ENCODE measurements around the gene UNC5CL.

The UNC5CL gene

DNA sequence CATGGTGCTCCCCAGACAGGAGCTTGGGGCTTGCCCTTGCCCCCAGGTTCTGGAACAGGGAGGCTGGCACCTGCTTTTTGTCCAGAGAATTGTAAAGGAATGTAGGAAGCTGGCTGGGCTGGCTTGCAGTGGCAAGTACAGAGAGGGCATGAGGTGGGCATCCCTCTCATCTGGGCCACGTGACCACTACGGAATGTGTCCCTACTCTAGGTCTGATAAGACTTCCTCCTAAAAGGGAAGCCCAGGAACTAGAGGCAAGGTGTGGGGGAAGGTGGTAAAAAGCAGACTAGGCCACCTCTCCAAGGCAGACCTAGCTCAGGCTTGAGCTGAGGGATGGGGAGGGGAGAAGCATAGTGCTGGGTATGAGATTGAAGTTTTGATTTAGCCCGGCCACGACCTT lies 38.8 kb downstream of the UNC5CL start:
- DNase-seq, result no peak

GRCh38 chr6:40999569-40999968 lies 39.5 kb downstream of the UNC5CL start:
- peak in 1 of 2 experiments; percentile 12 for DNase-seq

- no peak for DNase-seq
These were observed 40.4 kb downstream of the UNC5CL start for GRCh38 chr6:40998661-40999060.

DNA sequence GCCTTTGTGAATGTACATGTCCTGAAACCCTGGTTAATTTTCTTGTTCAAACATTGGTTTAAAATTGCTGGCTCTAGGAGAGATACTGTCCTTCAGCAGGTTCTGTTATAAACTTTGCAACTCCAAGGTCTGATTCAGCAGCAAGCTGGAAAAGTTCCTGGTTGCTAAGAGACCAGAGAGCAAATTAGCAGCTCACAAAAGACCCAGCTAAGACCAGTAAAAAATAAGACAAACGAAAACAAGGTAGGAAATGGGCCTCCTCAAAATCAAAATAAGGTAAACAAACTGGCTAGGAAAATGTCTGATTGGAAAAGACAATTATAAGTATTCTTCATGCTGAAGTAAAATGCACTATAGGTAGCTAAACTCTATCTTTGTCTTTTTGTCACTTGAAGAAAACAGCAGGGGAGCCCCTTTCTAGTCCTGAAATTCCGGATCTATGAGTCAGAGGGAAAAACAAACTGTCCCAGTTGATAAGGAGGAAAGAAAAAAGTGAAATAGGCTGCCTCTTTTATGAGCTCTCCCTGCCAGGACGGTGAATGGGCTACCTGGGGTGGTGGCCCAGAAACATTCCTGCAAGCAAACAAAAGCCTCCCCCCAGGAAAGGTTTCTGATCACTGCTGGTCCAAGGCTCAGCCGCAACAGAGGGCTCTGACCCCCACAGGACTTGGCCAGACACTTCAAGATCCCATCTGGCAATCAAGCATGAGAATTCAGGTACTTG lies 41.6 kb downstream of the UNC5CL start:
- DNase-seq, result no peak

GRCh38 chr6:40996591-40997233 lies 42.3 kb downstream of the UNC5CL start:
- no peak for DNase-seq

- no peak for DNase-seq
These were observed 46.3 kb downstream of the UNC5CL start for GRCh38 chr6:40992746-40993145.

GRCh38 chr6:40990301-40990700 lies 48.7 kb downstream of the UNC5CL start:
- no peak for DNase-seq

GRCh38 chr6:40989204-40990169 lies 49.5 kb downstream of the UNC5CL start:
- DNase-seq, result no peak

- DNase-seq, result no peak
These were observed 50.4 kb downstream of the UNC5CL start for GRCh38 chr6:40988634-40989033.

DNA sequence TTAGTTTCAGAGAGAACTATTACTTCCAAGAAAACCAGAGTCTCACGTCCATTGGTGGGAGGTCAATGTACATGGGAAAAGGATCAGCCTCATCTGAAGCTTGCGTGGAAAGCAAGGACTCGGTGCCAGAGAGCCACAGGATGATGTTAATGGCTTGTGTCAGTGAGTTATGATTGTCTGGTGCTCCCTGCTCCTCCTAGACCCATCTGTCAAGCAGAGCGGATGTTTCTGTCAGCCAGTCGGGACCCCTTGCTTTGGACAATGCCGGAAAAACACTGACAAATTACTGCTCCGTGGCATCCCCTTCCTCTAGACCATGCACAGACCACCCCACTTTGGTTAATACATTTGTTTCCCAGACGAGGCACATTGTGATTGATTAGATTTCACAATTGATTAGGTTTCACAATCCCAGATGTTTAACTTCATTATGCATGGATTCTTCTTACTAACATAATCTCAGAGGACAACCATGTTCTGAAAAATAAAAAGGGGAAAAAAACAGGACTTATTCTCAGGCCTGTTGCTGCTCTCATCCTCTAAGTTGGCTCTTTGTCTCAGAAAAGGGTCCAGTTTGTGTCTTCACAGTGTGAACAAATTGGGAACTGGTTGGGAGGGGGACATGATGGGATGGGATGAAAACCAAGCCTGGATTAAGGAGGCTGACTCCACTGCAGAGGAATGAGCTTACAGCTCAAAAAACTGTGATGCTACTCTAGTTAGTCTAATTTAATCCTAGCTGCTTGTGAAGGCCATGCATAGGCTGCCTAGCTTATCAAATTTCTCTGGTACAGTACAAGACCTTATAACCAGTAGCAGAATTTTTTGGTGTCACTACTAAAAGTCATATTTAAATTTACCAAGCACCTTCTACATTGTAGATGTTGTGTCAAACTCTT lies 51.9 kb downstream of the UNC5CL start:
- DNase-seq, result no peak

DNA sequence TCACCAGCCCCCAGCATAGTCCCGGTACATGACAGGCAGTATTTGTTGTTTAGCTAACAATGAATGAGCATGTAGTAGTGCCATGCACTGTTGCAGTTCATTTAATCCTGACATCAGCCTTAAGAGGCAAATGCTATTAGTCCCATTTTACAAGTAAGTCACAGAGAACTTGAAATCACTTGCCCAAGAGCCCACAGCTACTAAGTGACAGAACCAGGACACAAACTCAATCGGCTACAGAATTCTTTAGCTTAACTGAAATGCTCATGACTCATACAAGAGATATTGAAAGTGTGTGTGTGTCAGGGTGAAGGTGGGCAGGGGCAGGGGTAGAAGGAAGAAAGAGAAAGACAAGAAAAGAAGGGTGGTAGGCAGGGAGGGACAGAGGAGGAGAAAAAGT lies 52.7 kb downstream of the UNC5CL start:
- no peak for DNase-seq

GRCh38 chr6:40983752-40984151 lies 55.3 kb downstream of the UNC5CL start:
- DNase-seq, result no peak

DNA sequence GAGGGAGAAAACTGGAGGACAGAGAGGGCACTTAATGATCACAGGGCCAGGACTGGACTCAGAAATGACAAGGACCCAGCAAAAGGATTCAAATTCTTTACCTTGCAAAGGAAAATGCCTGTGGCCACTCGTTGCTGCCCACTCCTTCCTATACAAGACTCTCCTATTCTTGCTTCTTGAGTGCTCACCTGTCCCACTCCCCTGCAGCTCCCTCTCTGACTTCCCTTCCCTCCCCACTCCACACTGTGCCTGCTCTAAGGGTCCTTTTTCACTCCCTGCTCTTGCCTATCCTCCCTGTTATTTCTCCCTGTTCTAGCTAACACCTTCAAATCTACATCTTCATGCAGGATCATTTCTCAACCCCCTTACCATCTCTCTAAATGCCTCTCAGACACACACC lies 56.1 kb downstream of the UNC5CL start:
- no peak for DNase-seq

- DNase-seq, result no peak
These were observed 60.2 kb downstream of the UNC5CL start for GRCh38 chr6:40978687-40979289.

- DNase-seq, result no peak
These were observed 61.3 kb downstream of the UNC5CL start for GRCh38 chr6:40977695-40978094.

- DNase-seq, result no peak
These were observed 61.9 kb downstream of the UNC5CL start for GRCh38 chr6:40977085-40977484.
